GM18498 (cell line): ENCODE results near the gene TEAD4.
A peak's percentile ranks its signal among the peaks of the same experiment; 100 is the strongest.

Experiments
- ATAC-seq: cut with Tn5 transposase; IDR thresholded peaks from one replicate; pipeline ENCODE4 v1.9.1; 2021; ENCODE audit warnings: mild to moderate bottlenecking, moderate library complexity; ENCODE audit not compliant: unreplicated experiment

The TEAD4 gene

DNA sequence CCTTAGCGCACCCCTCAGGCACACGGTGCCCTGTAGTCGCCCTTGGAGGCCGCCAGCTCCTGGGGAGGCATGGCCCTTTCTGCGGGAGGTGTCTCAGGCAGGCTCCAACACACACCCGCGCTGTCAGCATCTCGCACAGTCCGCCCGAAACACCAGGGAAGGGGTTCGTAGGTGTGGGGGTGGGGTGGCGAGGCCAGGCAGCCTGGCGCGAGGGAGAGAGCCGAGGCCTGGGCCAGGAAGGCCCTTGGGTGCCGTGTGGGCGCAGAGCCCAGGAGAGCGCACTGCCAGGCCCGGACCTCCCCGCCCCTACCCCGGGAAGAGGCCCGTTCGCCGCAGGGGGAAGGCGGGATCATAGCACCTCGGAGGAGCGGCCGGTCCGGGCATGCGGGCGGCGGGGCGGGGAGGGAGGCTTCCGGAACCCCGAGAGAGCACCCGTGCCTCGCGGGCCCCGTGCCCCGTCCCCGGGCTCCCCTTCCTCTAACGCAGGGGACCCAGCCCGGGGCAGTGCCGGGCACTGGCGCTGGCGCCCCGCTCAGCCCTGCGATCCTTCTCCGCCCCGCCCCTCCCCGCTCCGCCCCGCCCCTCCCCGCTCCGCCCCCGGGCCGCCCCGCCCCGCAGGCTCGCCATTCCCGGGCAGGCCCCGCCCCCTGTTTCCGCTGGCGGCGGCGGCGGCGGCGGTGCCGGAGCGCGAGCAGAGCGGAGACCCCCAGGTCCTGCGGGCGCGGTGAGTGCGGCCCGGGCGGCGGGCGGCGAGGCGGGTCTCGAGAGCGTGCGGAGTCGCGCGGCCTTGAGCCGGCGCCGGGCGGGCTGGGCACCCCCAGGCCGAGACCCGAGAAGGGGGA lies 117.8 kb downstream of the TEAD4 start, which contains the start of gene TSPAN9:
Gene TSPAN9 (plus strand): TSS at position 650 of the 842 bp plus-strand sequence. CDS start 123,815 bp downstream, outside the sequence.
- ATAC-seq, result peak; percentile 71

- ATAC-seq, result no peak
Observed at GRCh38 chr12:3077572-3078081, 118.4 kb downstream of the TEAD4 start.

DNA sequence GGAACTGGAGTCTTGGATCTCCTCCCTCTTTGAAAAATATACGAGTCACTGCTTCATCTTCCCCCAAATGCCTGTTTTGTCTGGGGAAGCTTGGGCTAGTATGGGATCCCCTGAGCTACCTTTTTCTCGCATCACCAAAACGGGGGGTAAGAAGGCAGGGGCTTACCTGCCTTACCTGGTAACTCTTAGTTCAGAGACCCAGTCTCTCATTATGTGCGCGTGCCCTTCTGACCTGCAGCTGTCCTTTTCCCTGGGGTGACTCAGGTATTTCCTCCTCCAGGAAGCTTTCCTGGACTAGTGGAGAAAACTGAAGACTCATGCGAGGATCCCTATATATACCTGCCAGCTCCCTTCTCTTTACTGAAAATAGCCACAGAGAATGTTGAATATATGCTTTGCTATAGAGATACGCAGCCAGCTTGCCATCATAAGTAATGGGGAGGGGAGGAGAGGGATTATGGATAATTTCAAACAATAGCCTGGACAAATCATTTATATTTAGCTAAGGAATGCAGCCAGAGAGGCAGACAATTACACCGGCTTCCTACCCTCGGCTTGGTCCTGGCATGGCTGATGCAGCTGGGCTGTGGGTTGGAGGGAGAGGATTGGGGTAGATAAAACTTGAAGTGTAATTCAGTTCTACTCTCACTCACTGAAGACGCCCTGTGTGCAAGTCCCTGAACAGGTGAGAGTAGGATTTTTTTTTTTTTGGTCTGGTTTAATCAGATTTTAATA lies 119.1 kb downstream of the TEAD4 start:
- ATAC-seq, result no peak

GRCh38 chr12:3081091-3081490 lies 121.9 kb downstream of the TEAD4 start:
- no peak for ATAC-seq

- ATAC-seq, result no peak
Observed at GRCh38 chr12:3081886-3082285, 122.7 kb downstream of the TEAD4 start.

GRCh38 chr12:3083241-3083920 lies 124.2 kb downstream of the TEAD4 start:
- ATAC-seq, result no peak

- no peak for ATAC-seq
Observed at GRCh38 chr12:3083921-3084347, 124.7 kb downstream of the TEAD4 start.

DNA sequence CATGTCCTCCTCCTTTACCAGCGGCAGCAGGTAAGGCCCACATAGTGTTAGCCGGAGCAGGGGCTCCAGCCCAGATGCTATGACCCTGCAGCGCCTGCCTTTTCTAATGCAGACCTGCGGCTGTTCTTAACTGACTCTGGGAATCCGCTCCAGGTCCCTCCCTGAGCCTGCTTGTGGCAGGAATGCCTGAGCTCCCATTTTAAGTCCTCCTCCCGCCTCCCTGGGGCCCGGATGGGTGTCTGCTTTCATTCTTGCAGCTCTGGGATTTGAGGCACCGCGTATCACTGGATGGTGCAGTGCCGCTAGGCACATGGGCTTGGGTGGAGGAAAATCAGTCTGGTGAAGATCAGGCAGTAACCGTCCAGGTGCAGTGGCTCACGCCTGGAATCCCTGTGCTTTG lies 125.5 kb downstream of the TEAD4 start:
- no peak for ATAC-seq

- ATAC-seq, result no peak
Observed at GRCh38 chr12:3085341-3086139, 126.3 kb downstream of the TEAD4 start.

DNA sequence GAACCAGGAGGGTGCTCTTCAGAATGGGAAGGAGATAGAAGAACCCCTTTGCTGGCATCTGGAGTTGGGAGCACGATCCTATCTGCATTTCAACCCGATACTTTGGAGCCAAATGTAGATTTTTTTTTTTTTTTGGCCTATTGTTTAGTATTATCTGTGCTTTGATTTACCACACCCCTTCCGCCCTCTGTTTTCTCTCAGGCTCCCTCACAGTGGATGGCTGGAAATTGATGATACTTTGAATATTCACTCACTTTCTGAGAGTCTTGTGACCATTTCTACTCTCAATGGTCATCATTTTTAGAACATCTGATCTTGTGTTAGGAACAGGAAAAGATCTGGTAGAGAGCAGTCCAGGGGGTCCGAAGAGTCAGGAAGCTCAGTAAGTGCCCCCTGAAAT lies 127.0 kb downstream of the TEAD4 start:
- no peak for ATAC-seq

DNA sequence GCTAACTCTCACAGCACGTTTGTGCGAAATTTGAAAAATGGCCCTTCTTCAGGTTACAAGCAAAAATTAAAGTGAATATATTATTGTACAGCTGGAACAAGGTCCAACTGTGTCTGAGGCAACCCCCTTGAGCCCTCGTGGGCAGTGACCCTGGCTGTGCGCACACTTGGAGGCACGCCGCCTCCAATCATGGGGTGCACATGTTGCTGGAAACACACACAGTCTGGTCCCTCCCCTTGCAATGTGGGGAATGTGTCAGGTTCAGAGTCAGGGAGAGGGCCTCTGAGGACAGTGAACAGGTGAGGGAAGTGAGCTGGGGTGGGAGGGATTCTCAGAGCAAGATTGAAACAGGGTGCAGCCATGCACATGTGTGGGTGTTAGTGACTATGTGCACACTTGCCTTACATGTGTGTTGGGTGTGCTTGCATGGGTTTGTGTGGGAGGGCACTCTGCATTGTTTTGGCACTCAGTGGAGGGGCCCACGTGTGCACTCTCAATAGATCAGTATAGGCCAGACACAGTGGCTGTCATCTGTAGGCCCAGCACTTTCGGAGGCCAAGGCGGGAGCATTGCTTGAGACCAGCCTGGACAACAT lies 127.6 kb downstream of the TEAD4 start:
- ATAC-seq, result no peak

DNA sequence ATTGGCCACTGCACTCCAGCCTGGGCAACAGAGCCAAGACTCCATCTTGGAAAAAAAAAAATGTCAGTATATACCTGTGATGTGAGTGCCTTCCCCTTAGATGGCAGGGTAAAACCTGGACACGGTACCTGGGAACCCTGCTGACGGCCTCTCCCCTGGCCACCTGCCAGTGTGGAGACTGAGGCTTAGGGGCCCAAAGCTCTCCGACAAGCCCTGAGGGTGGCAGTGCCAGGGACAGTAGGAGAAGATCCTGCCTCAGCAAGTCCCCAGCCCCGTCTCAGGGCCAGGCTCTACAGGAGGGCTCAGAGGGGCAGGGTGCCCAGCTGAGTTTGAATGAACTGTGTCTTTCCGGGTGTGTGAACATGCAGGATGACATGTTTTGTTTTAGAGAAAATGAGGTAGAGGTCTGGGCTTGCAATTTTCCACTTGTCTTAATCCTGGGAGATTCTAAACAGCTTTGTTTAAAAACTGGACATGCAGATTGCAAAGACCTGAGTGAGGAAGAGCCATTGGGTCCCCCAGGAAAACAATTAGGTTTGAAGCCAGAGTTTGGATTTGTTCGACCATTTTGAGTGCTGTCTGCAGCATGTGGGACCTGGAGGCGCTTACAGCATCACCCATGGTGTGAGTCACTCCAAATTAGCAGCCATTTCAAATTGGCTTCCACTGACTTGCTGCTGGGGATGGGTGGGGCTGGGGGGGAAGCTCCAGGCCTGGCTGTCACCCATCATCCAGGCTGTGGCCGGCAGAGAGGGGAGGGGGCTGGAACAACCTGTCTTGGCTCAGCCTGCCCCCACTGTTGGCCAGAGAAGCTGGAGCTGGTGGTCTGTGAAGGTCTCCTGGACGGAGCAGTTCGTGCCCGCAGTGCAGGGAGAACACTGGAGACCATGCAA lies 128.8 kb downstream of the TEAD4 start:
- no peak for ATAC-seq

- no peak for ATAC-seq
Observed at GRCh38 chr12:3089588-3089987, 130.4 kb downstream of the TEAD4 start.
